GM18505 (cell line): ENCODE results near the gene PDE6D.
A peak's percentile ranks its signal among the peaks of the same experiment; 100 is the strongest.

Experiments used
- ATAC-seq: cut with Tn5 transposase; IDR thresholded peaks from one replicate; pipeline ENCODE4 v1.9.1; 2021; ENCODE audit not compliant: unreplicated experiment
- POLR2A ChIP-seq: IDR thresholded peaks from 4 replicates; pipeline ENCODE4 v1.6.1; 2011; ENCODE audit warnings: borderline replicate concordance; ENCODE audit not compliant: insufficient read depth, insufficient read length; ENCODE audit errors: extremely low read depth

The PDE6D gene

GRCh38 chr2:231780909-231781797, at the start of gene PDE6D:
Gene PDE6D, minus strand, starts transcription at chr2:231781282. Its CDS starts 168 bp downstream, at chr2:231781114.
- peak; percentile 84 for ATAC-seq
- peak; percentile 91 for TF ChIP-seq POLR2A

- no peak for ATAC-seq
- TF ChIP-seq POLR2A: no peak
Measured at GRCh38 chr2:231821908-231822307, 40.8 kb upstream of the PDE6D start.

GRCh38 chr2:231820786-231821303, 39.8 kb upstream of the PDE6D start:
- no peak for TF ChIP-seq POLR2A
- no peak for ATAC-seq

GRCh38 chr2:231819447-231820042, 38.5 kb upstream of the PDE6D start:
- no peak for ATAC-seq
- no peak for TF ChIP-seq POLR2A

GRCh38 chr2:231816327-231817026, 35.4 kb upstream of the PDE6D start:
- TF ChIP-seq POLR2A: no peak
- no peak for ATAC-seq

GRCh38 chr2:231810905-231811304, 29.8 kb upstream of the PDE6D start:
- ATAC-seq: no peak
- no peak for TF ChIP-seq POLR2A

GRCh38 chr2:231807020-231807419, 25.9 kb upstream of the PDE6D start:
- no peak for ATAC-seq

GRCh38 chr2:231803501-231804138, 22.5 kb upstream of the PDE6D start:
- no peak for ATAC-seq
- TF ChIP-seq POLR2A: no peak

More at GRCh38 chr2:231807020-231807419, 25.9 kb upstream of the PDE6D start:
- no peak for TF ChIP-seq POLR2A

- no peak for ATAC-seq
- no peak for TF ChIP-seq POLR2A
Measured at GRCh38 chr2:231800493-231801091, 19.5 kb upstream of the PDE6D start.

- no peak for TF ChIP-seq POLR2A
- no peak for ATAC-seq
Measured at GRCh38 chr2:231795525-231796327, 14.6 kb upstream of the PDE6D start.

- ATAC-seq: no peak
- no peak for TF ChIP-seq POLR2A
Measured at GRCh38 chr2:231794383-231794782, 13.3 kb upstream of the PDE6D start.

- ATAC-seq: no peak
- no peak for TF ChIP-seq POLR2A
Measured at GRCh38 chr2:231791107-231791506, 10.0 kb upstream of the PDE6D start.
